MM.1S (cell line): ENCODE results near the gene CAMP.
A peak's percentile ranks its signal among the peaks of the same experiment; 100 is the strongest.
"Not testable (repeated sequence)": the region's sequence is repeated elsewhere in the genome, so short reads cannot be mapped to it uniquely, and the experiment has no call there.

Experiments
- DNase-seq: peaks from one replicate; pipeline ENCODE4 v3.0.0-alpha.2; 2015
- H2AFZ ChIP-seq: fragments of 300-600 bp; sonication (generic); 2 replicates; pipeline ENCODE4 v1.6.0; 2016; ENCODE audit warnings: antibody characterized with exemption, low read length
- H3F3A ChIP-seq: fragments of 300-600 bp; sonication (generic); 2 replicates; pipeline ENCODE4 v1.6.1; 2016; ENCODE audit warnings: mild to moderate bottlenecking, antibody characterized with exemption, low read length, moderate library complexity, mixed read lengths; ENCODE audit not compliant: insufficient read depth
- H3K27ac ChIP-seq: fragments of 300-600 bp; sonication (generic); 2 replicates; pipeline ENCODE4 v1.5.1; 2016; ENCODE audit warnings: mild to moderate bottlenecking, low read length
- H3K27me3 ChIP-seq: fragments of 300-600 bp; sonication (generic); replicated peaks from 2 replicates; pipeline ENCODE4 v1.6.0; 2016; ENCODE audit warnings: low read length; ENCODE audit not compliant: insufficient read depth
- H3K36me3 ChIP-seq: fragments of 300-600 bp; sonication (generic); replicated peaks from 2 replicates; pipeline ENCODE4 v1.6.1; 2016; ENCODE audit warnings: mild to moderate bottlenecking, low read length, mixed read lengths; ENCODE audit not compliant: insufficient read depth
- H3K4me1 ChIP-seq: fragments of 300-600 bp; sonication (generic); 2 replicates; pipeline ENCODE4 v1.6.1; 2016; ENCODE audit warnings: low read length, mixed read lengths
- H3K4me2 ChIP-seq: fragments of 300-600 bp; sonication (generic); 2 replicates; pipeline ENCODE4 v1.6.0; 2016; ENCODE audit warnings: low read depth, low read length
- H3K4me3 ChIP-seq: fragments of 300-600 bp; sonication (generic); 2 replicates; pipeline ENCODE4 v1.5.1; 2016; ENCODE audit warnings: low read length, mixed read lengths
- H3K79me2 ChIP-seq: fragments of 300-600 bp; sonication (generic); 2 replicates; pipeline ENCODE4 v1.6.1; 2016; ENCODE audit warnings: mixed run types, low read length, mixed read lengths
- H3K9ac ChIP-seq: fragments of 300-600 bp; sonication (generic); 2 replicates; pipeline ENCODE4 v1.6.1; 2016; ENCODE audit warnings: low read length, mixed read lengths
- H3K9me2 ChIP-seq: fragments of 300-600 bp; sonication (generic); replicated peaks from 2 replicates; pipeline ENCODE4 v1.6.1; 2016; ENCODE audit warnings: mild to moderate bottlenecking, low read length, mixed read lengths; ENCODE audit not compliant: insufficient read depth
- H3K9me3 ChIP-seq: fragments of 300-600 bp; sonication (generic); replicated peaks from 2 replicates; pipeline ENCODE4 v1.6.1; 2016; ENCODE audit warnings: mild to moderate bottlenecking, low read length, mixed read lengths; ENCODE audit not compliant: insufficient read depth
- H4K20me1 ChIP-seq: fragments of 300-600 bp; sonication (generic); 2 replicates; pipeline ENCODE4 v1.6.1; 2016; ENCODE audit warnings: mild to moderate bottlenecking, low read length, moderate library complexity, mixed read lengths; ENCODE audit not compliant: insufficient read depth
- CTCF ChIP-seq: fragments of 300-600 bp; sonication (generic); IDR thresholded peaks from 2 replicates; pipeline ENCODE4 v1.5.1; 2016; ENCODE audit warnings: antibody characterized with exemption, low read length, mixed read lengths
- EZH2 ChIP-seq: fragments of 300-600 bp; sonication (generic); optimal IDR thresholded peaks from 2 replicates; pipeline ENCODE3; 2017; ENCODE audit warnings: low read depth, mild to moderate bottlenecking, antibody characterized with exemption, low read length, mixed read lengths
- EZH2phosphoT487 ChIP-seq: fragments of 300-600 bp; sonication (generic); IDR thresholded peaks from 2 replicates; pipeline ENCODE4 v1.6.1; 2018; ENCODE audit warnings: antibody characterized with exemption, low read length

CAMP gene

GRCh38 chr3:48270306-48270705, 47.0 kb downstream of the CAMP start:
- Histone ChIP-seq H3K27ac (no peak overlapping the region), H3K79me2 (no peaks in the 10 kb centered on the region), H3K27me3 (no peaks in the 10 kb centered on the region), H3K4me1 (no peaks in the 10 kb centered on the region), H3K9ac (no peak overlapping the region), H3K4me3 (no peak overlapping the region), H2AFZ (no peak overlapping the region), H3K9me2 (no peaks in the 10 kb centered on the region), H4K20me1 (no peaks in the 10 kb centered on the region), H3K9me3 (no peaks in the 10 kb centered on the region), H3K4me2 (no peak overlapping the region), H3K36me3 (no peaks in the 10 kb centered on the region), H3F3A (no peaks in the 10 kb centered on the region)
- no peak for DNase-seq
- TF ChIP-seq EZH2phosphoT487 (no peak), CTCF (no peak), EZH2 (no peak)

- H3K36me3 ChIP-seq, H3K4me3 ChIP-seq, DNase-seq, H3K4me1 ChIP-seq, H3K27me3 ChIP-seq, H3K9me3 ChIP-seq, H3K9ac ChIP-seq, H4K20me1 ChIP-seq, H3K4me2 ChIP-seq, H3K9me2 ChIP-seq, H3K79me2 ChIP-seq, H3F3A ChIP-seq, H3K27ac ChIP-seq, H2AFZ ChIP-seq: not testable (repeated sequence)
These were observed 47.9 kb downstream of the CAMP start for GRCh38 chr3:48271223-48271622.

- no peaks in the 10 kb centered on the region for H3K9me3 ChIP-seq
- H3K9me2 ChIP-seq: no peaks in the 10 kb centered on the region
- TF ChIP-seq EZH2: no peak
- no peak for TF ChIP-seq CTCF
- TF ChIP-seq EZH2phosphoT487: no peak
- no peaks in the 10 kb centered on the region for H3K79me2 ChIP-seq
- no peaks in the 10 kb centered on the region for H4K20me1 ChIP-seq
- no peaks in the 10 kb centered on the region for H3K36me3 ChIP-seq
- no peak for DNase-seq
- H3K4me3 ChIP-seq: no peak overlapping the region
- H3F3A ChIP-seq: no peaks in the 10 kb centered on the region
- no peaks in the 10 kb centered on the region for H3K4me1 ChIP-seq
- H3K9ac ChIP-seq: no peak overlapping the region
- no peak overlapping the region for H3K27ac ChIP-seq
- no peak overlapping the region for H3K4me2 ChIP-seq
- H2AFZ ChIP-seq: no peak overlapping the region
- H3K27me3 ChIP-seq: no peaks in the 10 kb centered on the region
These were observed 48.6 kb downstream of the CAMP start for GRCh38 chr3:48271763-48272498.

GRCh38 chr3:48273594-48274211, 50.4 kb downstream of the CAMP start:
- TF ChIP-seq CTCF (peak; percentile 81), EZH2phosphoT487 (no peak)

More at GRCh38 chr3:48273594-48274211, 50.4 kb downstream of the CAMP start:
- Histone ChIP-seq H3K9ac (no peak overlapping the region), H3F3A (no peaks in the 10 kb centered on the region), H3K9me3 (no peaks in the 10 kb centered on the region), H3K4me2 (no peak overlapping the region), H3K4me3 (no peak overlapping the region), H3K79me2 (no peaks in the 10 kb centered on the region), H3K36me3 (no peaks in the 10 kb centered on the region), H3K27ac (no peak overlapping the region), H4K20me1 (no peaks in the 10 kb centered on the region), H2AFZ (no peak overlapping the region), H3K4me1 (no peaks in the 10 kb centered on the region), H3K27me3 (no peaks in the 10 kb centered on the region), H3K9me2 (no peaks in the 10 kb centered on the region)
- peak; percentile 57 for DNase-seq
